Measurements from ENCODE around the gene GOLGA8N. TPM values are rescaled to one million over a fixed set of nuclear protein-coding genes. Genes with fewer than 3 reads are reported as not detected.

Gene GOLGA8N
- total RNA-seq, 1 donor from 2014 or later, result 7.4 TPM

GRCh38 chr15:32643907-32644445, 50.7 kb downstream of the GOLGA8N start:
- no peak for DNase-seq
- no peak for ATAC-seq (ENCODE audit: poor library complexity)
- intact Hi-C loops (cut with DNase I), result no loop called here

DNA sequence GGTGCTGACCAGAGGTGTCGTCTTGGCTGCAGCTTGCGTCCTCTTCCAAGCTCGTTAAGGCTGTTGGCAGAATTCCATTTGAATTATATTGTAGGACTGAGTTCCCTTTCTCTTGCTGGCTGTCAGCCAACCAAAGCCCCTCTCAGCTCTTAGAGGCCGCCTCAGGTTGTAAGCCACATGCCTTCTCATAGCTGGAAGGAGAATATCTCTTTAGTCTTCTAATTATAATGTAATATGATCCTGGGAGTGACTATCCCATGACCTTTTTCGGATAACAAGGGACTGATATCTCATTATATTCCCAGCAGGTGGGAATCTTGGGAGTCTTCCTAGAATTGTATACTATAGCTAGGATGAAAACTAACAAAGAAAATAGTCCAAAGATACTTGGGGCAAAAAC, 53.0 kb downstream of the GOLGA8N start:
- intact Hi-C loops (cut with DNase I), result no loop called here
- DNase-seq (no peak), ATAC-seq (ENCODE audit: poor library complexity) (no peak)

GRCh38 chr15:32649342-32649741, 56.1 kb downstream of the GOLGA8N start:
- ATAC-seq (ENCODE audit: poor library complexity), result no peak
- DNase-seq, result no peak
- intact Hi-C loops (cut with DNase I), result no loop called here

- ATAC-seq (ENCODE audit: poor library complexity) (peak; percentile 67), DNase-seq (no peak)
- intact Hi-C loops (cut with DNase I), result no loop called here
Measured at GRCh38 chr15:32651229-32651837, 58.1 kb downstream of the GOLGA8N start.

- intact Hi-C loops (cut with DNase I), result no loop called here
- ATAC-seq (ENCODE audit: poor library complexity), result no peak
Measured at GRCh38 chr15:32652178-32652577, 58.9 kb downstream of the GOLGA8N start.

DNA sequence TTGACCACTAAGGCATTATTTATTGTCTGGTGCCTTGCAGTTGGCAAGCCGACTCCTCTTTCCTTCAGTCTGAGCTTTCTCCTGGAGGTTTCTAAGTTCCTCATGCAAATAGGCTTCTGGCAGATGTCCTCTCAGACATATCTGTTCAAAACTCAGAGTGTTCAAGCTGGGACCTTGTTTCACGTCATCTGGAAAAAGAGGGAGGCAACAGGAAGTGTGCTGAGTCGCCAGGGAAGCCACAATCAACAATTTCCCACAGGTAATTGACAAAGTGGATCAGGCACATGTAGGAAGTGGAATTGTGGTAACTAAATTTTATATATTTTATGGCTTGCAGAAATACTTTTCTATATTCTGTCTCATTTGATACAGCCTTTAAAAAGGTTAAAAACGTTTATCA, 62.8 kb downstream of the GOLGA8N start:
- DNase-seq (no peak), ATAC-seq (ENCODE audit: poor library complexity) (no peak)
- intact Hi-C loops (cut with DNase I), result no loop called here

More at GRCh38 chr15:32652178-32652577, 58.9 kb downstream of the GOLGA8N start:
- no peak for DNase-seq

DNA sequence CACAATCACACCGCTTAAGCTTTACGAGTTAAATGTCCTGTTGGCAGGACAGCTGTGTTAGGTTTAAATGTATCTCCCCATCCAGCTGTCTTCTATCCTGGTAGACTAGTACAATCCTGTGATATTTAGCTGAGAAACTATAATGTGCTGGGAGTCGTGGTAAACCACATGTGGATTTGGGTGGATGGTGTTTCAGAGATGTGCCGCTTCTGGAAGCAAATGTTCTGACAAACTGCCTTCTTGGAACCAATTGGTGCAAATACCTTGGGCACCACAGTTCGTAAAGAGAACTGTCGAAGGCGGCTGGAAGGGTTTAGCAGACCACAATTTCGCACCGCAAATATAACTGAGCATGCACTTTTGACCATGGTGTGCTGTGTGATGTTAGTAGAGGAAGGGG, 63.2 kb downstream of the GOLGA8N start:
- ATAC-seq (ENCODE audit: poor library complexity), result no peak
- intact Hi-C loops (cut with DNase I), result no loop called here
- DNase-seq, result no peak

Other genes starting within 250 kb of the GOLGA8N start
- gene GOLGA8K, start 190.2 kb upstream of the GOLGA8N start, total RNA-seq, result 0.70 TPM
- gene GOLGA8O, start 137.8 kb upstream of the GOLGA8N start, total RNA-seq, result 1.5 TPM
- gene ARHGAP11A, start 22.0 kb downstream of the GOLGA8N start, total RNA-seq, result 1.5 TPM
- gene SCG5, start 48.3 kb downstream of the GOLGA8N start, total RNA-seq, result not detected
- gene GREM1, start 124.5 kb downstream of the GOLGA8N start, total RNA-seq, result not detected